ENCODE measurements around the gene DYNC2H1.

DNA sequence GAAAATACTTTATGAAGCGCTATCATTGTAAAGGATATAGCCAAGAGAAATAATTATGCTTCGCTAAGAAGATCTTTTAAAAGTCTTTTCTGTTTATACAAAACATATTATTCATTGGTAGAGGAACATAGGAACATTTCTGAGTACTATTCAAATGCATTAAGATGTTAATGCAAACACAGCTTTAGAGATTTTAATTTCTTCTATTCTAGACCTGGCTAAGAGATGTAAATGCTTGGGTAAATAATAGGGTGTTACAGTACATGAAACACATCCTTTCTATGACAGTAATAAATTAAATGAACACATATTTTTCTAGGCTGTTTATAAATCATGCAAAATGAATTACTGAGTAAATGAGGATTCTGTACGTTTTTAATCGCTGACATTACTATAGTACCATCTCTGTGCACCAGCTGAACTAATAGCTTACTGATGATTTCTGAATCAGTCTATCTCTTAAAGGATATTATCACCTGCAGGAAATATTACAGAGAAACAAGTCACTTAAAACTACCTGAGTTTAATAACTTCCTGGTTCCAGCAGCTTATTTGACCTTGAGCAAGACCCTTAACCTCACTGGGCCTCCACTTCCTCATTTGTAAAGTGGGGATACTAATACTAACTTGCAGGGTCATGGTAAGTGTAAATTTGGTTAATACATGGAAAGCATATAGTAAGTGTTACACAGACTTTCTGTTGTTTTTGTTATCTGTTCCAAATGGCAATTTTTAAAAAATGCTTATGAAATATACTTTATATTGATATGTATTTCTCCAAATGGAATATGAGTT lies 344.9 kb downstream of the DYNC2H1 start:
- TF ChIP-seq, protein P1, sequence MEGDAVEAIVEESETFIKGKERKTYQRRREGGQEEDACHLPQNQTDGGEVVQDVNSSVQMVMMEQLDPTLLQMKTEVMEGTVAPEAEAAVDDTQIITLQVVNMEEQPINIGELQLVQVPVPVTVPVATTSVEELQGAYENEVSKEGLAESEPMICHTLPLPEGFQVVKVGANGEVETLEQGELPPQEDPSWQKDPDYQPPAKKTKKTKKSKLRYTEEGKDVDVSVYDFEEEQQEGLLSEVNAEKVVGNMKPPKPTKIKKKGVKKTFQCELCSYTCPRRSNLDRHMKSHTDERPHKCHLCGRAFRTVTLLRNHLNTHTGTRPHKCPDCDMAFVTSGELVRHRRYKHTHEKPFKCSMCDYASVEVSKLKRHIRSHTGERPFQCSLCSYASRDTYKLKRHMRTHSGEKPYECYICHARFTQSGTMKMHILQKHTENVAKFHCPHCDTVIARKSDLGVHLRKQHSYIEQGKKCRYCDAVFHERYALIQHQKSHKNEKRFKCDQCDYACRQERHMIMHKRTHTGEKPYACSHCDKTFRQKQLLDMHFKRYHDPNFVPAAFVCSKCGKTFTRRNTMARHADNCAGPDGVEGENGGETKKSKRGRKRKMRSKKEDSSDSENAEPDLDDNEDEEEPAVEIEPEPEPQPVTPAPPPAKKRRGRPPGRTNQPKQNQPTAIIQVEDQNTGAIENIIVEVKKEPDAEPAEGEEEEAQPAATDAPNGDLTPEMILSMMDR (IDR thresholded peaks at IDR 0.05) = no peak
- no peak for TF ChIP-seq POLR2A (IDR thresholded peaks at IDR 0.05)

All from adrenal gland (tissue), 5 donors.